ENCODE results near the gene TMEM221.

TMEM221 gene

DNA sequence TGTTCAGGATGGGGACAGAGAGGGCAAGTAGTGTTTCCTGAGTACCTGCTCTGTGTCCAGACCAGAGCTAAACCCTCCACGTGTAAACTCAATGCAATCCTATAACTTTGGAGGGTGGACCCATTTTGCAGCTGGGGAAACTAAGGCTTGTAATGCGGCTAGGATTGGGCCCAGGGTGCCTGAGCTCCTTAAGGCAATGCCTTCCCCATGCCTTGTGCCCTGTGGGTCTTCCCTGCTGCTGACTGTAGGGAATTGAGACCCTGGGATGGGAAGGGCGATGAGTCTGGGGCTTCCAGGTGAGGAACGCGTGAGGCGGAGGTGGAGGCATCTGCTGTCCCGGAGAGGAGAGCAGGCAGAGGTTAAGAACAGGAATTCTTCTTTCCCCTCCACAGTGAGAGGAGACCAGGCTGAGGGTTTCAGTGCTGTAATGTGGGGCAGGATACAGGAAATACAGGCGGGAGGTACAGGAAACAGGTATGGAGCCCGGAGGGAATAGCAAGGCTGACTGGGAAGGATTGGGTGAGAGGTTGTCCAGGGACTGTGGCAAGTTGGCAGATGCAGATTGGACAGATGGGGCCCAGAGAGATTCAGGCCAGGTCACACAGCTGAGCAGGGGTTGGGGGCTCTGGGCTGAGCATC is 41.0 kb upstream of the TMEM221 start:
- TF ChIP-seq, protein P1, sequence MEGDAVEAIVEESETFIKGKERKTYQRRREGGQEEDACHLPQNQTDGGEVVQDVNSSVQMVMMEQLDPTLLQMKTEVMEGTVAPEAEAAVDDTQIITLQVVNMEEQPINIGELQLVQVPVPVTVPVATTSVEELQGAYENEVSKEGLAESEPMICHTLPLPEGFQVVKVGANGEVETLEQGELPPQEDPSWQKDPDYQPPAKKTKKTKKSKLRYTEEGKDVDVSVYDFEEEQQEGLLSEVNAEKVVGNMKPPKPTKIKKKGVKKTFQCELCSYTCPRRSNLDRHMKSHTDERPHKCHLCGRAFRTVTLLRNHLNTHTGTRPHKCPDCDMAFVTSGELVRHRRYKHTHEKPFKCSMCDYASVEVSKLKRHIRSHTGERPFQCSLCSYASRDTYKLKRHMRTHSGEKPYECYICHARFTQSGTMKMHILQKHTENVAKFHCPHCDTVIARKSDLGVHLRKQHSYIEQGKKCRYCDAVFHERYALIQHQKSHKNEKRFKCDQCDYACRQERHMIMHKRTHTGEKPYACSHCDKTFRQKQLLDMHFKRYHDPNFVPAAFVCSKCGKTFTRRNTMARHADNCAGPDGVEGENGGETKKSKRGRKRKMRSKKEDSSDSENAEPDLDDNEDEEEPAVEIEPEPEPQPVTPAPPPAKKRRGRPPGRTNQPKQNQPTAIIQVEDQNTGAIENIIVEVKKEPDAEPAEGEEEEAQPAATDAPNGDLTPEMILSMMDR (conservative IDR thresholded peaks at IDR 0.05; ENCODE audit: low read length) = no peak
- no peak for DNase-seq (ENCODE audit: low read depth)
- no peak overlapping the region for H3K4me3 ChIP-seq (ENCODE audit: low read length)

DNA sequence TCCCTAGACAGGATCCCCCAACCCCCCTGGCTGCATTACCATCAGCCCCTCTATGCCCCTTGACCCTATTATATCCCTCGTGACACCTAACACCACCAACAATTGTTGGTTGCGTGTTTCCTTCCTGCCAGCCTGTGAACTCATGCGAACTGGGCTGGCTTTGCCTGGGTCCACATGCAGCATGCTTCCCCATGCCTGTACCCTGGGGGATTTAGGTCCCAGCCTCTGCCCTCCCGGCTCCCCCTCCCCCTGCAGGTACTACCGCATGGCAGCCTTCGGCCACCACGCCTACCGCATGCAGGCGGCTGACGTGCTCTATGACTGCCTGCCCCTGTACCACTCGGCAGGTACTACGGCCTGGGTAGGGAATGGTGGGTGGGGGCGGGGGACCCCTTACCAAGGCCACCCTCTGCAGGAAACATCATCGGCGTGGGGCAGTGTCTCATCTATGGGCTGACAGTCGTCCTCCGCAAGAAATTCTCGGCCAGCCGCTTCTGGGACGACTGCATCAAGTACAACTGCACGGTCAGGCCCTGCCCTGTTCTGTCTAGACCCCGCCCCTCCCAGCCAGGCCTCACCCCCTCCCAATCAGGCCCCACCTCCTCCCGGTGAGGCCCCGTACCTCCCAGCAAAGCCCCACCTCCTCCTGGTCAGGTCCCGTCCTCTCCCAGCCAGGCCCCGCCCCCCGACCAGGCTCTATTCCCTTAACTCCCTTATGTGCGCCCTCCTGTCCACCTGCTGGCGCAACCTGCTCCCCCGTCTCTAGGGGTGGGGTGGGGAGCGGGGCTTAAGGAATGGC is 40.3 kb upstream of the TMEM221 start:
- DNase-seq (ENCODE audit: low read depth) = no peak
- TF ChIP-seq, protein P1 (conservative IDR thresholded peaks at IDR 0.05; ENCODE audit: low read length) = no peak
- no peak overlapping the region for H3K4me3 ChIP-seq (ENCODE audit: low read length)

DNA sequence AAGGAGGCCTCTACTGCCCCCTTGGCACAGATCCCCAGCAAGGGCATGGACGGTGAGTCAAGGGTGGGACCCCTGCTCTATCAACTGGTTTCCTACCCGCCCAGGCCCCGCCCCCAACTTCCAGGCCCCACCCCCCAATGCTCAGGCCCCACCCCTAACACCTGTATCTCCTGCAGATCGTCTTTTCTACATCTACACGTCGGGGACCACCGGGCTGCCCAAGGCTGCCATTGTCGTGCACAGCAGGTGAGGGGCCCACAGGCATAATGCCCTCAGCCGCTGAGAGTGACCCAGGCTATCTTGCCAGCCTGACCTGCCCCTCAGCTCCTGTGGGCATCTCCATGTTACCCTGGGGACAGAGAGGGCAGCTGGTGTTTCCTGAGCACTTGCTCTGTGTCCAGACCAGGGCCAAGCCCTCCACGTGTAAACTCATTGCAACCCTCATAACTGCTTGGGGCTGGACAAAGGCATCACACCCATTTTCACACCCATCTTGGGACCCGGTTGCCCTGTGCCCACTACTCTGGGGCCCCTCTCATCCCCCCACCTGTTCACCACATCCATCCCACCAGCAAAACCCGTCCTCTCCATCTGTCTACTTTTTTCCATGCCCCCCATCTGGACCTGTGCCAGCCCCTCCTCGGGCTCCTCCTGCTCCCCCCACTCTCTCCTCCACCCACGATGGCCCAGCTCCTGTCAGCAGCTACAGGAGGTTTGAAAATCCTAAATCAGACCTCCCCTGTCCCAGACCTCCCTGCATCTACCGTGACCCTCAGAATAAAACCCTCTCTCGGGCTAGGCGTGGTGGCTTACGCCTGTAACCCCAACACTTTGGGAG is 39.0 kb upstream of the TMEM221 start:
- DNase-seq (ENCODE audit: low read depth) = no peak
- TF ChIP-seq, protein P1 (conservative IDR thresholded peaks at IDR 0.05; ENCODE audit: low read length) = no peak

DNA sequence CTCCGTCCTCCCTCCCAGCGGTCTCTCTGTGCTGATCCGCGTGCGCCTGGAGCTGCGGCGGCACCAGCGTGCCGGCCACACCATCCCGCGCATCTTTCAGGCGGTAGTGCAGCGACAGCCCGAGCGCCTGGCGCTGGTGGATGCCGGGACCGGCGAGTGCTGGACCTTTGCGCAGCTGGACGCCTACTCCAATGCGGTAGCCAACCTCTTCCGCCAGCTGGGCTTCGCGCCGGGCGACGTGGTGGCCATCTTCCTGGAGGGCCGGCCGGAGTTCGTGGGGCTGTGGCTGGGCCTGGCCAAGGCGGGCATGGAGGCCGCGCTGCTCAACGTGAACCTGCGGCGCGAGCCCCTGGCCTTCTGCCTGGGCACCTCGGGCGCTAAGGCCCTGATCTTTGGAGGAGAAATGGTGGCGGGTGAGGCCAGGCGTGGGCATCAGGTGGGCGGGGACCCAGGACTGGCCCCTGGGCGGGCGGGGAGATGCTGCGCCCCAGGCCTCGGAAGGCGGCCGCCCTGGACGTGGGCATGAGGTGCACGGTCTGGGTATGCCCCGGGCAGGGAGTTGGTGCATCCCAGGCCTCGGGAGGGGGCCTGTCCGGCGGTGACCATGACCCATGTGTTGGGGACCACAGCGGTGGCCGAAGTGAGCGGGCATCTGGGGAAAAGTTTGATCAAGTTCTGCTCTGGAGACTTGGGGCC is 38.2 kb upstream of the TMEM221 start:
- H3K4me3 ChIP-seq (ENCODE audit: low read length) = no peak overlapping the region
- DNase-seq (ENCODE audit: low read depth) = no peak
- TF ChIP-seq, protein P1 (conservative IDR thresholded peaks at IDR 0.05; ENCODE audit: low read length) = no peak

More for the DNA sequence above, 39.0 kb upstream of the TMEM221 start:
- no peak overlapping the region for H3K4me3 ChIP-seq (ENCODE audit: low read length)

DNA sequence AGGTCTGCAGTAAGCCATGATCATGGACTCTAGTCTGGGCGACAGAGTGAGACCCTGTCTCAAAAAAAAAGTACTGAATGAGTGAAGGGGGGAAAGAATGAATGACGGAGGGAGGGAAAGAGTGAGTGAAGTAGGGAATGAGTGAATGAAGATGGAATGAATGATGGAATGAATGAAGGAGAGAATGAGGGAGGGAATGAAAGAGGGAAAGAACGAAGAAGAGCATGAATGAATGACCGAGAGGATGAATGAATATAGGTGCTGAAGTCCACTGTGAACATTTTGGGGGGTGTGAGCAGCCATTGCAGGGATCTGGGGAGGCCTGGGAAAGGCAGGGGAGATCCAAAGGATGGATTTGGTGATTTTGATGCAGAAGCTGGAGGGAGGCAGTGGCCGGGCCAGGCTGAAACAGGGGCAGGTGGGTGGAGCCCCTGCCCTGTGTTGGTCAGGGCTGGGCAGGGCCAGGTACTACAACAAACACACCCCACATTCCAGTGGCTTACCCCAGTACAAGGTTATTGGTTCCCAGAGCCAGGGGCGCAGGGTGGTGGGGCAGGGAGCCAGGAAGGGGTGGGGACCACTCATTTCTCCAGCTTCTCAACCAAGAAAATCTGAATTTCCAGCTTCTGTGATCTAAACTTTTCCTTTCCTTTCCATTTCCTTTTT is 36.2 kb upstream of the TMEM221 start:
- TF ChIP-seq, protein P1 (conservative IDR thresholded peaks at IDR 0.05; ENCODE audit: low read length) = no peak
- H3K4me3 ChIP-seq (ENCODE audit: low read length) = no peak overlapping the region
- no peak for DNase-seq (ENCODE audit: low read depth)

DNA sequence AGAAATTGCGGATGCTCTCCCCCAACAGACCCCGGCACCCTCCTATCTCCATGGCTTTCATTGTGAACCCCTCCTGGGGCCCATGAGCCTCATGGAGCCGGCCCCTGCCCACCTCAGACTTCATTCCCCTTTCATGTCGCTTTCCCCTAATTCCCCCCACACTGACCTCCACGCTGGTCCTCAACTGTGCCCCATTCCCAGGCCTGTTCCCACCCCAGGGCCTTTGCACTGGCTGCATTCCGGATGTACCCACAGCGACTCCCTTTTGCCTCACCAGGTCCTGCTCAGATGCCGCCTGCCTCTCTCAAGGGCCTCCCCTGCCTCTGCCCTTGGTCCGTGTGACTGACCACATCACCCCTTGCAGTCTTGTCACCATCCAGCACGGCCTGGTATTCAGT is 35.1 kb upstream of the TMEM221 start:
- no peak for DNase-seq (ENCODE audit: low read depth)
- H3K4me3 ChIP-seq (ENCODE audit: low read length) = no peak overlapping the region
- TF ChIP-seq, protein P1 (conservative IDR thresholded peaks at IDR 0.05; ENCODE audit: low read length) = no peak

All from AG10803 (cell line).